HepG2 (cell line): ENCODE data around the gene POLR2F. TPM values are rescaled to one million over a fixed set of nuclear protein-coding genes. Genes with fewer than 3 reads are reported as not detected.

Experiments used
- ARID5B ChIP-seq: IDR thresholded peaks from 2 replicates; pipeline ENCODE4 v1.4.0; 2020; ENCODE audit warnings: mild to moderate bottlenecking, missing genetic modification reagents
- GABPB1 ChIP-seq: IDR thresholded peaks from 2 replicates; pipeline ENCODE4 v1.6.1; 2016; ENCODE audit warnings: mild to moderate bottlenecking, missing genetic modification reagents, moderate library complexity, missing compliant biosample characterization
- IKZF5 ChIP-seq: IDR thresholded peaks from 2 replicates; pipeline ENCODE4 v1.6.1; 2018; ENCODE audit warnings: missing genetic modification reagents, mild to moderate bottlenecking, missing compliant biosample characterization
- JARID2 ChIP-seq: sonication (generic); formaldehyde crosslinking; IDR thresholded peaks from 2 replicates; pipeline ENCODE4 v1.8.1; 2023; ENCODE audit warnings: missing genetic modification reagents, inconsistent platforms; ENCODE audit not compliant: insufficient replicate concordance
- MXD3 ChIP-seq: IDR thresholded peaks from 2 replicates; pipeline ENCODE4 v1.6.1; 2016; ENCODE audit warnings: mild to moderate bottlenecking, missing biosample characterization, missing genetic modification reagents
- RFX5 ChIP-seq: IDR thresholded peaks from 2 replicates; pipeline ENCODE4 v1.6.1; 2011; ENCODE audit warnings: low read depth, low read length, improper control_type of control experiment
- SIN3A ChIP-seq: IDR thresholded peaks from 2 replicates; pipeline ENCODE4 v1.6.1; 2011; ENCODE audit warnings: low read depth, mild to moderate bottlenecking, control low read depth, low read length, borderline replicate concordance
- SOX6 ChIP-seq, 2 experiments: fragments of 450-650 bp in 1 of 2; sonication (generic) in 1 of 2; formaldehyde crosslinking in 1 of 2; IDR thresholded peaks; 2 replicates each; pipeline versions ENCODE4 v1.4.0 to v1.6.1; 2017 to 2020; ENCODE audit warnings: antibody characterized with exemption in 1 of 2, mild to moderate bottlenecking in 1 of 2, missing genetic modification reagents in 1 of 2
- SRY ChIP-seq: sonication (generic); formaldehyde crosslinking; IDR thresholded peaks from 2 replicates; pipeline ENCODE4 v1.8.0; 2022; ENCODE audit warnings: mild to moderate bottlenecking, missing genetic modification reagents
- ZBTB40 ChIP-seq, 2 experiments: fragments of 450-650 bp in 1 of 2; sonication (generic) in 1 of 2; formaldehyde crosslinking in 1 of 2; IDR thresholded peaks; 2 replicates each; pipeline versions ENCODE4 v1.6.1 to v1.8.0; 2016 to 2022; ENCODE audit warnings: antibody characterized with exemption in 1 of 2, mild to moderate bottlenecking in 1 of 2, missing genetic modification reagents in 1 of 2
- ZNF292 ChIP-seq: sonication (generic); formaldehyde crosslinking; IDR thresholded peaks from 2 replicates; pipeline ENCODE4 v1.8.1; 2022; ENCODE audit warnings: mild to moderate bottlenecking, low read depth, missing genetic modification reagents, borderline replicate concordance
- ZNF552 ChIP-seq: sonication (generic); formaldehyde crosslinking; IDR thresholded peaks from 2 replicates; pipeline ENCODE4 v1.9.0; 2022; ENCODE audit warnings: missing genetic modification reagents, mild to moderate bottlenecking, borderline replicate concordance
- ZNF792 ChIP-seq: IDR thresholded peaks from 2 replicates; pipeline ENCODE4 v1.6.1; 2016
- ZNF879 ChIP-seq: sonication (generic); formaldehyde crosslinking; IDR thresholded peaks from 2 replicates; pipeline ENCODE4 v1.8.1; 2023; ENCODE audit warnings: missing genetic modification reagents
- polyA plus RNA-seq, 8 experiments: library from polyadenylated mRNA; depleted of rRNA in 3 of 8; stranded (reverse) in 7 of 8; unstranded in 1 of 8; fragments of >200 nt; fragmentation: Illumina TruSeq in 4 of 8; extraction: Trizol in 4 of 8; gene quantifications; 2 replicates each; pipeline versions ENCODE4 v1.2.1 to v1.2.3, GENCODE V29; 2011 to 2016; ENCODE audit warnings: low read depth in 4 of 8, missing spikeins in 1 of 8, mixed read lengths in 1 of 8; ENCODE audit not compliant: insufficient read depth in 1 of 8
- total RNA-seq, 5 experiments: library from RNA; depleted of rRNA; stranded (reverse); fragments of >200 nt; fragmentation: Illumina TruSeq; extraction: Trizol; gene quantifications; 2 replicates each; pipeline ENCODE4 v1.2.3, GENCODE V29; 2016; ENCODE audit warnings: low read depth in 1 of 5

The POLR2F gene
- total and polyA plus RNA-seq, 2 of the 13 experiments (the other 11 are each of a cell fraction or from before 2014, with no cell fraction given): 135 to 158 TPM

- no peak for TF ChIP-seq ZBTB40 (IDR thresholded peaks at IDR 0.05)
- no peak for TF ChIP-seq ZBTB40 (CRISPR knock-in tag; IDR thresholded peaks at IDR 0.05)
- TF ChIP-seq JARID2 (CRISPR knock-in tag): no peak
- TF ChIP-seq ZNF552 (CRISPR knock-in tag): no peak
- no peak for TF ChIP-seq ZNF292
- TF ChIP-seq ZNF879: no peak
- TF ChIP-seq ZNF792: no peak
- no peak for TF ChIP-seq SOX6 (IDR thresholded peaks at IDR 0.05)
- TF ChIP-seq SOX6 (CRISPR knock-in tag; IDR thresholded peaks at IDR 0.05): no peak
- no peak for TF ChIP-seq ARID5B (CRISPR knock-in tag)
- TF ChIP-seq GABPB1: peak; percentile 17; the same call in 1 of the 2 replicates
- TF ChIP-seq MXD3 (CRISPR knock-in tag): no peak
- TF ChIP-seq RFX5: no peak
- no peak for TF ChIP-seq IKZF5
- no peak for TF ChIP-seq SRY (CRISPR knock-in tag)
- 0 out of 2 replicates have a peak, but pooled peaks have one; percentile 13 for TF ChIP-seq SIN3A
Observed at GRCh38 chr22:37906364-37907008, 47.0 kb upstream of the POLR2F start (continued).
